ENCODE results near the gene WWTR1. TPM values are rescaled to one million over a fixed set of nuclear protein-coding genes. Genes with fewer than 3 reads are reported as not detected.

The WWTR1 gene
- total RNA-seq, 1 experiment from 2014 or later: 87.6 TPM

DNA sequence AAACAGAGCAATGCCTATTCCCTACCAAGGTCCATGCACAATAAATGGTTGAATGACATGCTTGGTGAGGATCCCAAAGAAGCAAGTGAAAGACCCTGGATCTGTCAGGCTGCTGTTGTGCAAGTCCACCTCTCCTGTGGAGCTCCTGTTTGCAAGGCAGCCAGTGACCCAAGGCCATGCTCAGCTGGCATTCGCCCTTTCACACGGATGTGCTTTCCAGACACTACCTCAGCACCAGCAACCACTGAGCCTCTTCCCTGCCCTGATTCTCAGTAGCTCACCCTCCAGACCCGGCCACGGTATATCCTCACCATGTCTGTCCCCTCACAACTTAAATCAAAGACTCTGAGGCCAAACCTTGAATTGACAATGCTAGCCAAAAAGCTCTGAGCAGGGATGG, 23.3 kb downstream of the WWTR1 start:
- no peak for DNase-seq (ENCODE audit: low read depth, low spot score)
- in situ Hi-C loops (cut with HindIII; ENCODE audit: low pct_unique_long_range_greater_than_20kb, low sequenced_read_pairs): no loop called here

GRCh38 chr3:149634072-149634471, 23.8 kb downstream of the WWTR1 start:
- no peak for DNase-seq (ENCODE audit: low read depth, low spot score)
- in situ Hi-C loops (cut with HindIII; ENCODE audit: low pct_unique_long_range_greater_than_20kb, low sequenced_read_pairs): no loop called here

DNA sequence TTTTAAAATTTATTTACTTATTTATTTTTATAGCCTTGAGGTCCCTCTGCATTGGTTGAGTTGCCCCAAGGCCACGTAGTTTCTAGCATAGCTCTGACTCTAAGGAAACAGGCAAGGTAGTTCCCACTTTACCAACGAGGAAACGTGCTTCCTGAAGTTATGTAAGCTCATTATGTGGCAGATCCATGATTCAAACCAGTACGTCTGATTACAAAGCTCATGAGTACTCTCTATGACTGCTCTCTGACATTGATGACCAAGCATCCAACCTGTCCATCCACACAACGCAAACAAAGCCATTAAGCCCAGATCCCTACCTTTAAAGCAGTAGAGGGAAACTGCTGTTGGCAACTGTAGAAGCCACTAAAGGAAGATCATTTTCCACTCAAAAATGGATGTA, 25.6 kb downstream of the WWTR1 start:
- in situ Hi-C loops (cut with HindIII; ENCODE audit: low pct_unique_long_range_greater_than_20kb, low sequenced_read_pairs): no loop called here
- no peak for DNase-seq (ENCODE audit: low read depth, low spot score)

- DNase-seq (ENCODE audit: low read depth, low spot score): peak; percentile 77
- in situ Hi-C loops (cut with HindIII; ENCODE audit: low pct_unique_long_range_greater_than_20kb, low sequenced_read_pairs): no loop called here
Observed at GRCh38 chr3:149630806-149631205, 27.0 kb downstream of the WWTR1 start.

DNA sequence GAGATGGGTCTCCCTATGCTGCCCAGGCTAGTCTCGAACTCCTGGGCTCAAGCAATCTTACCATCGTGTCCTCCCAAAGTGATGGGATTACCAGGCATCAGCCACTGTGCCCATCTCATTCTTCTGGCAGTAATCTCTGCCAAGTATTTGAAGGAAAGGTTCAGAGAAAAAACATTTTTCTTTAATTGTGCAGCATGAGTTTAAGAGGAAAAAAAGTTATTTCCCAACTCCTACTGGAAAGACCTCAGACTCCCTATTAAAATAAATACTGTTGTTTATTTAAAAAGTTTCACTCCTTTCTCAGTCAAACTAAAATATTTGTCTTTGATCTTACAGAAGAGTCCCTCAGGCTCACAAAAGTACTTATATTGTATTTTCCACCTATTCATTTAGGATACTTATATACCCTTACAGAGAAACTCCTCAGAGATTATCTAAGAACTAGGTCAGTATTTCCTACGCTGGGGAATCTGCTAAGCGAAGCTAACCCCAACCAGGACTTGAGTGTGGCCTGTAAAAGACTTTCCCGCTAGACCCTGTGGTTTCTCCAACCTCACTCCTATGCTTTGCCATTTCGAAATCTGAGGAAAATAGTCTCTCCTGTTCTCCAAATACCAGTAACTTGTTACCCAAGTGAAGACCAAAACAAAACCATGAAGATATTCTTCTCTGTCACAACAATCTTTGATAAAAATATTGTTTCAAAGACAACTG, 28.7 kb downstream of the WWTR1 start:
- in situ Hi-C loops (cut with HindIII; ENCODE audit: low pct_unique_long_range_greater_than_20kb, low sequenced_read_pairs): no loop called here
- DNase-seq (ENCODE audit: low read depth, low spot score): no peak

- in situ Hi-C loops (cut with HindIII; ENCODE audit: low pct_unique_long_range_greater_than_20kb, low sequenced_read_pairs): no loop called here
- DNase-seq (ENCODE audit: low read depth, low spot score): no peak
Observed at GRCh38 chr3:149626671-149627070, 31.2 kb downstream of the WWTR1 start.

- no peak for DNase-seq (ENCODE audit: low read depth, low spot score)
- in situ Hi-C loops (cut with HindIII; ENCODE audit: low pct_unique_long_range_greater_than_20kb, low sequenced_read_pairs): no loop called here
Observed at GRCh38 chr3:149625795-149626194, 32.0 kb downstream of the WWTR1 start.

DNA sequence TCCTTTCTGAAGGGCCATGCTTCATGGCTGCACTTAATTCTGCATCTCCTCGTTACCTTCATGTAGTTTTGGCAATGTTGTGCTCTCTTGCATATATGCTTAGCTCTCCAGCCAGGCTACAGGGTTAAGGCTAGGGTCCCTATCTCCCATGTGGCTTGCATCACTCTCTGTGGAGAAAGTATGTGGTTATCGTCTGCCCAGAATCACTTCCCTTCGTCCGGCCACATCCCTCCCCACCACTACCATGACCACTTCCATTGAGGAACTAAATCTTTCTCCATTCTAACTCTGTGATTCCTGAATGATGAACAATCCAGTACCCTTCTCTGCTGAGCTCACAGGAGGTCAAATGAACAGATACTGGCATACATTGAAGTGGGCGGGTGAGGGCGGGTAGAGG, 34.0 kb downstream of the WWTR1 start:
- no peak for DNase-seq (ENCODE audit: low read depth, low spot score)

GRCh38 chr3:149621218-149622005, 36.4 kb downstream of the WWTR1 start:
- peak; percentile 81 for DNase-seq (ENCODE audit: low read depth, low spot score)
- in situ Hi-C loops (cut with HindIII; ENCODE audit: low pct_unique_long_range_greater_than_20kb, low sequenced_read_pairs): no loop called here

More for the DNA sequence above, 34.0 kb downstream of the WWTR1 start:
- in situ Hi-C loops (cut with HindIII; ENCODE audit: low pct_unique_long_range_greater_than_20kb, low sequenced_read_pairs): no loop called here

GRCh38 chr3:149620291-149621020, 37.4 kb downstream of the WWTR1 start:
- DNase-seq (ENCODE audit: low read depth, low spot score): peak; percentile 34
- in situ Hi-C loops (cut with HindIII; ENCODE audit: low pct_unique_long_range_greater_than_20kb, low sequenced_read_pairs): no loop called here

DNA sequence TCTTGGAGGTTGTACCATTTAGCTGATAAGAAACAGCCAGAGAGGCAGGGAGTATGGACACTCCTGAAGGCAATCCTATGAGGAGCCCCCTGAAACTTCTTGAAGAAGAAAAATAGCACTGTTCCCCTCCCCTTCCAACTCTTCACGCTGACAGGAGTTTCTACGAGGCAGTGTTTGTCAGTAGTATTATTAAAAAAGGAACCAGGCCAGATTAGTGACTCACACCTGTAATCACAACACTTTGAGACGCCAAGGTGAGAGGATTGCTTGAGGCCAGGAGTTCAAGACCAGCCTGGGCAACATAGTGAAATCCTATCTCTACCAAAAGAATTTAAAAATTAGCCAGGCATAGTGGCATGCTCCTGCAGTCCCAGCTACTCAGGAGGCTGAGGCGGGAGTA, 38.7 kb downstream of the WWTR1 start:
- in situ Hi-C loops (cut with HindIII; ENCODE audit: low pct_unique_long_range_greater_than_20kb, low sequenced_read_pairs): no loop called here
- DNase-seq (ENCODE audit: low read depth, low spot score): no peak

GRCh38 chr3:149618151-149619123, 39.4 kb downstream of the WWTR1 start:
- in situ Hi-C loops (cut with HindIII; ENCODE audit: low pct_unique_long_range_greater_than_20kb, low sequenced_read_pairs): no loop called here

DNA sequence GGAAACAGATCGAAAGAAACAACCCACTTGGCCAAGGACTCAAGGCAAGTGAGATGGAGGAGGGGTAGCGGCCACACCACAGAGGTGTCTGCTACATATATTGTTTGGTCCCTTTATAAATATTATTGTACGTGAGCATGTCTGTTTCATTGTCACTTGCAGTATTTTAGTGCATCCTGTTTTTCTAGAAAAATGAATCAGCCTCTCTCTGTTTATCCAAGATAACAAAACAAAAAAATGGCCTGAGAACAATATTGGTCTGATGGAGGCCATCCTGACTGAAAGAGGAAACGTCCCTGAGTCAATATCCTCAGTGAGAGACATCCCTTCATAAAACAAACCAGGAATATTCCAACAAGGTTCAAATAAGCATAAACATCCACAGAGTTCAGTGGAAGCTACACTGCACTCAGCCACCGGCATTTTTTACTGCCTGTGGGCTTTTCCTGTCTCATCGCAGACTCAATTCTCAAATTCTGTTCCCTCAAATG, 42.0 kb downstream of the WWTR1 start:
- in situ Hi-C loops (cut with HindIII; ENCODE audit: low pct_unique_long_range_greater_than_20kb, low sequenced_read_pairs): no loop called here
- no peak for DNase-seq (ENCODE audit: low read depth, low spot score)

More at GRCh38 chr3:149618151-149619123, 39.4 kb downstream of the WWTR1 start:
- DNase-seq (ENCODE audit: low read depth, low spot score): peak; percentile 95

- in situ Hi-C loops (cut with HindIII; ENCODE audit: low pct_unique_long_range_greater_than_20kb, low sequenced_read_pairs): no loop called here
- peak; percentile 88 for DNase-seq (ENCODE audit: low read depth, low spot score)
Observed at GRCh38 chr3:149613988-149614387, 43.8 kb downstream of the WWTR1 start.

- no peak for DNase-seq (ENCODE audit: low read depth, low spot score)
- in situ Hi-C loops (cut with HindIII; ENCODE audit: low pct_unique_long_range_greater_than_20kb, low sequenced_read_pairs): no loop called here
Observed at GRCh38 chr3:149612456-149612855, 45.4 kb downstream of the WWTR1 start.

DNA sequence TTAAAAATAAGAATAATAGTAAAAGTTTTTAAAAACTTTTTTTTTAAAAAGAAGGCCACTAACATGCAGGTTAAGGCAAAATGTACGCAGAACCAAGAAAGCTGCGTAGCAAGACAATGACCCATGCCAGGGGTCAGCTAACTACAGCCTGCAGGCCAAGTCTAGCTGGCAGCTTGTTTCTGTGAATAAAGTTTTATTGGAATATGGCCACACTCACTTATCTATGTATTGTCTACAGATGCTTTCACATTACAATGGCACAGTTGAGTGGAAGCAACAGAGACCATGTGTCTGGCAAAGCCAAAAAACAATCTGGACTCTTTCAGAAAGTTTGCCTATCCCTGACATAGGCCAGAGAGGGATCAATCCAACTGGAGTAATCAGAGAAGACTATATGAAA, 46.7 kb downstream of the WWTR1 start:
- in situ Hi-C loops (cut with HindIII; ENCODE audit: low pct_unique_long_range_greater_than_20kb, low sequenced_read_pairs): no loop called here
- DNase-seq (ENCODE audit: low read depth, low spot score): peak; percentile 44
